ENCODE data around the gene ACSL6. TPM values are rescaled to one million over a fixed set of nuclear protein-coding genes. Genes with fewer than 3 reads are reported as not detected.

ACSL6 gene
- total RNA-seq, 2 donors from 2014 or later, result 0.04 to 0.73 TPM

DNA sequence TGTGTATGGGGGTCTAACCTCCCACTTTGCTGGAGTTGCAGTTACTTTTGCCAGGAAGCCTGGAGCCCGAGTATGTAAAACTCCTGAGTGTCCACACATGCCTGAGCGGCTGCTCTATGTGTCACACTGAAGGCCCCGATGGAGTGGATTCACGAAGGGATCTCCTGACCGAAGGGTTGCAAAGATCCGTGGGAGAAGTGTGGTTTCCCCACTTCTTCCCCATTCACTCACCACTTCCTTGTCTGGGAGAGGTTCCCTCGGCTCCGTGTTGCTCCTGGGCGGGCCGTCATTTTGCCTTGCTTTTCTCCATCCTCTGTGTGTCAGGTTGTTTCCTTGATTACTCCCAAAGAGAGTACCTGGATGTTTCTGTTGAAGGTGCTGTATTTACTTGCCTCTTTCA, 32.7 kb upstream of the ACSL6 start:
- Histone ChIP-seq H3K9me3 (ENCODE audit: control insufficient read depth, low read length) (no peaks in the 10 kb centered on the region), H3K4me3 (ENCODE audit: low read length) (no peak overlapping the region), H3K27ac (ENCODE audit: low read depth, low read length) (no peak overlapping the region), H3K27me3 (ENCODE audit: control insufficient read depth, insufficient read depth, low read length, poor library complexity, severe bottlenecking) (no peaks in the 10 kb centered on the region), H3K4me1 (ENCODE audit: control insufficient read depth, insufficient read depth, low read length) (no peaks in the 10 kb centered on the region), H3K9ac (ENCODE audit: extremely low read depth, low read length, poor library complexity, severe bottlenecking) (no peak overlapping the region), H3K36me3 (ENCODE audit: control insufficient read depth, insufficient read depth, low read length) (no peaks in the 10 kb centered on the region)
- H3K27me3 Mint-ChIP-seq (ENCODE audit: insufficient read depth), result peaks cover 4% of the 10 kb centered on the region
- H3K9me3 Mint-ChIP-seq, result no peaks in the 10 kb centered on the region
- H3K4me1 Mint-ChIP-seq, result no peaks in the 10 kb centered on the region
- no peaks in the 10 kb centered on the region for H3K36me3 Mint-ChIP-seq (ENCODE audit: low read depth)
- WGBS, 2 experiments (ENCODE audit: insufficient coverage in 1 of 2, insufficient read length in 1 of 2), result 94 to 100% methylated on average over 3 to 10 of the region's 10 CpGs
- TF ChIP-seq, protein P1, sequence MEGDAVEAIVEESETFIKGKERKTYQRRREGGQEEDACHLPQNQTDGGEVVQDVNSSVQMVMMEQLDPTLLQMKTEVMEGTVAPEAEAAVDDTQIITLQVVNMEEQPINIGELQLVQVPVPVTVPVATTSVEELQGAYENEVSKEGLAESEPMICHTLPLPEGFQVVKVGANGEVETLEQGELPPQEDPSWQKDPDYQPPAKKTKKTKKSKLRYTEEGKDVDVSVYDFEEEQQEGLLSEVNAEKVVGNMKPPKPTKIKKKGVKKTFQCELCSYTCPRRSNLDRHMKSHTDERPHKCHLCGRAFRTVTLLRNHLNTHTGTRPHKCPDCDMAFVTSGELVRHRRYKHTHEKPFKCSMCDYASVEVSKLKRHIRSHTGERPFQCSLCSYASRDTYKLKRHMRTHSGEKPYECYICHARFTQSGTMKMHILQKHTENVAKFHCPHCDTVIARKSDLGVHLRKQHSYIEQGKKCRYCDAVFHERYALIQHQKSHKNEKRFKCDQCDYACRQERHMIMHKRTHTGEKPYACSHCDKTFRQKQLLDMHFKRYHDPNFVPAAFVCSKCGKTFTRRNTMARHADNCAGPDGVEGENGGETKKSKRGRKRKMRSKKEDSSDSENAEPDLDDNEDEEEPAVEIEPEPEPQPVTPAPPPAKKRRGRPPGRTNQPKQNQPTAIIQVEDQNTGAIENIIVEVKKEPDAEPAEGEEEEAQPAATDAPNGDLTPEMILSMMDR (conservative IDR thresholded peaks at IDR 0.05), result no peak
- no peak for DNase-seq
- no peak overlapping the region for H3K4me3 Mint-ChIP-seq
- H3K27ac Mint-ChIP-seq, result no peak overlapping the region

DNA sequence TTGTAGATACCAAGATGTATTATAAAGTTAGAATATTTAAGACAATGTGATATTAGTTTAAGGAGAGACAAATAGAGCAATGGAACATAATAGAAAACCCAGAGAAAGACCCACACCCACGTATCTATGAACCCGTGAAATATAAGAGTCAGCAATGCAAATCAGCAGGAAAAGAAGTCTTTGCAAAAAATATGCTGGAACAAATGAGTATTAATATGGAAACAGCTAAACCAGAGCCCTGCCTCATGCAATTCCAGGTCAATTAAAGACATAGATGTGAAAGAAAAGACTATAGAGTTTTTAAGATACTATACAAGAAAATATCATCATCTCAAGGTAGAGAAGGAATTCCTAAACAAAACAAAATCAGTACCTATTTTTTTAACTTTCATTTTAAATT, 25.9 kb upstream of the ACSL6 start:
- H3K4me1 ChIP-seq (ENCODE audit: control insufficient read depth, insufficient read depth, low read length), result no peaks in the 10 kb centered on the region
- H3K4me3 ChIP-seq (ENCODE audit: low read length), result no peak overlapping the region
- H3K27ac Mint-ChIP-seq, result no peak overlapping the region
- peaks cover 4% of the 10 kb centered on the region for H3K27me3 ChIP-seq (ENCODE audit: control insufficient read depth, insufficient read depth, low read length, poor library complexity, severe bottlenecking)
- WGBS, 2 experiments (ENCODE audit: insufficient coverage in 1 of 2, insufficient read length in 1 of 2), result 93% methylated on average over 2 of the region's 2 CpGs; no CpG with 5 or more reads in 1 of the 2 experiments
- no peaks in the 10 kb centered on the region for H3K9me3 ChIP-seq (ENCODE audit: control insufficient read depth, low read length)
- TF ChIP-seq, protein P1 (conservative IDR thresholded peaks at IDR 0.05), result no peak
- H3K27ac ChIP-seq (ENCODE audit: low read depth, low read length), result no peak overlapping the region
- H3K9me3 Mint-ChIP-seq, result no peaks in the 10 kb centered on the region
- DNase-seq, result no peak
- no peaks in the 10 kb centered on the region for H3K4me1 Mint-ChIP-seq
- H3K36me3 ChIP-seq (ENCODE audit: control insufficient read depth, insufficient read depth, low read length), result no peaks in the 10 kb centered on the region
- peaks cover 6% of the 10 kb centered on the region for H3K27me3 Mint-ChIP-seq (ENCODE audit: insufficient read depth)
- no peak overlapping the region for H3K4me3 Mint-ChIP-seq
- H3K36me3 Mint-ChIP-seq (ENCODE audit: low read depth), result no peaks in the 10 kb centered on the region
- no peak overlapping the region for H3K9ac ChIP-seq (ENCODE audit: extremely low read depth, low read length, poor library complexity, severe bottlenecking)

DNA sequence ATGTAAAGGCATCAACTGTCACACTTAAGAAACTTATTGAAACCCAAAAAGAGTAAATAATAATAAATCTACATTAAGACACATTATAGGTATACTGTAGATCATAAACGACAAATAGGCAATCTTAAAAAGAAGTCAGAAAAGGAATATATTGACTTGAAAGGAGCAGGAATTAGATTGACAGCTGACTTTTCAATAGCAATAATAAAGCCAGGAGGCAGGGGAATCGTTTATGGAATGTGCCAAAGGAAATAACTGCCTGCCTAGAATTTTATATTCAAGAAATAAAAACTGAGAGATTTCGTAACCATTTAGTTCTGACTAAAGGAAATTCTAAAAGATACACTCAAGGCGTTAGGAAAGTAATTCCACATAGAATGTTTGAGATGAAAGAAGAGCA, 21.7 kb upstream of the ACSL6 start:
- TF ChIP-seq, protein P1 (conservative IDR thresholded peaks at IDR 0.05), result no peak
- H3K27ac ChIP-seq (ENCODE audit: low read depth, low read length), result no peak overlapping the region
- H3K9ac ChIP-seq (ENCODE audit: extremely low read depth, low read length, poor library complexity, severe bottlenecking), result no peak overlapping the region
- no peak overlapping the region for H3K4me3 ChIP-seq (ENCODE audit: low read length)
- H3K27me3 ChIP-seq (ENCODE audit: control insufficient read depth, insufficient read depth, low read length, poor library complexity, severe bottlenecking), result peaks cover 4% of the 10 kb centered on the region
- no peak for DNase-seq
- H3K27me3 Mint-ChIP-seq (ENCODE audit: insufficient read depth), result peaks cover 2% of the 10 kb centered on the region
- no peaks in the 10 kb centered on the region for H3K9me3 Mint-ChIP-seq
- 88 to 100% methylated on average over 1 to 4 of the region's 4 CpGs for WGBS, 2 experiments (ENCODE audit: insufficient coverage in 1 of 2, insufficient read length in 1 of 2)
- H3K4me1 ChIP-seq (ENCODE audit: control insufficient read depth, insufficient read depth, low read length), result no peaks in the 10 kb centered on the region
- H3K4me3 Mint-ChIP-seq, result no peak overlapping the region
- no peak overlapping the region for H3K27ac Mint-ChIP-seq
- H3K4me1 Mint-ChIP-seq, result no peaks in the 10 kb centered on the region
- no peaks in the 10 kb centered on the region for H3K36me3 Mint-ChIP-seq (ENCODE audit: low read depth)
- H3K9me3 ChIP-seq (ENCODE audit: control insufficient read depth, low read length), result no peaks in the 10 kb centered on the region
- no peaks in the 10 kb centered on the region for H3K36me3 ChIP-seq (ENCODE audit: control insufficient read depth, insufficient read depth, low read length)

Data from endodermal cell (in vitro differentiated cells).